K562 (cell line): Measurements from ENCODE around the gene TSPAN16. TPM values are rescaled to one million over a fixed set of nuclear protein-coding genes. Genes with fewer than 3 reads are reported as not detected.

Source experiments
- BCOR ChIP-seq: fragments of 450-650 bp; IDR thresholded peaks from 2 replicates; pipeline ENCODE4 v1.6.1; 2016
- CCNT2 ChIP-seq: IDR thresholded peaks from 2 replicates; pipeline ENCODE4 v1.6.1; 2011; ENCODE audit warnings: borderline replicate concordance, low read depth, mild to moderate bottlenecking, moderate library complexity, mixed read lengths, low read length; ENCODE audit not compliant: insufficient read length; ENCODE audit errors: extremely low read depth
- CHAMP1 ChIP-seq: fragments of 450-650 bp; IDR thresholded peaks from 2 replicates; pipeline ENCODE4 v1.6.1; 2016; ENCODE audit warnings: mild to moderate bottlenecking
- CXXC5 ChIP-seq: fragments of 250-450 bp; sonication (Bioruptor Pico); IDR thresholded peaks from 2 replicates; pipeline ENCODE4 v1.8.0; 2022; ENCODE audit warnings: inconsistent platforms, mild to moderate bottlenecking, moderate library complexity
- EHMT2 ChIP-seq: fragments of 450-650 bp; IDR thresholded peaks from 2 replicates; pipeline ENCODE4 v1.6.1; 2018; ENCODE audit warnings: antibody characterized with exemption
- FOXA3 ChIP-seq, 2 experiments: fragments of 450-650 bp in 1 of 2; sonication (generic) in 1 of 2; formaldehyde crosslinking; IDR thresholded peaks in 1 of 2; conservative IDR thresholded peaks in 1 of 2; 2 replicates each; pipeline versions ENCODE4 v1.4.0 to v1.8.0; 2020 to 2022; ENCODE audit warnings: mild to moderate bottlenecking in 2 of 2, missing genetic modification reagents in 1 of 2
- HLTF ChIP-seq: fragments of 450-650 bp; IDR thresholded peaks from 2 replicates; pipeline ENCODE4 v1.6.1; 2016
- KDM5B ChIP-seq: fragments of 200-600 bp; sonication (generic); IDR thresholded peaks from 2 replicates; pipeline ENCODE4 v1.6.1; 2012; ENCODE audit warnings: low read depth, mild to moderate bottlenecking, moderate library complexity, low read length, control low read depth, inconsistent platforms; ENCODE audit not compliant: insufficient replicate concordance
- MAX ChIP-seq: sonication (generic); formaldehyde crosslinking; IDR thresholded peaks from 2 replicates; pipeline ENCODE4 v1.9.0; 2022; ENCODE audit warnings: mild to moderate bottlenecking, missing genetic modification reagents
- MED1 ChIP-seq: sonication (generic); formaldehyde crosslinking; IDR thresholded peaks from 2 replicates; pipeline ENCODE4 v1.8.1; 2023; ENCODE audit warnings: missing genetic modification reagents, borderline replicate concordance
- PHF8 ChIP-seq: fragments of 200-600 bp; sonication (generic); IDR thresholded peaks from 2 replicates; pipeline ENCODE4 v1.6.1; 2012; ENCODE audit warnings: mixed run types, mild to moderate bottlenecking, inconsistent platforms, low read length, moderate library complexity, borderline replicate concordance
- POLR2A ChIP-seq: fragments of 450-650 bp; conservative IDR thresholded peaks from 2 replicates; pipeline ENCODE4 v1.6.1; 2016
- POLR2G ChIP-seq: fragments of 200-400 bp; formaldehyde crosslinking; IDR thresholded peaks from 2 replicates; pipeline ENCODE4 v1.6.1; 2017; ENCODE audit warnings: low read depth, mild to moderate bottlenecking, antibody characterized with exemption, low read length, moderate library complexity
- PRDM10 ChIP-seq: fragments of 450-650 bp; IDR thresholded peaks from 2 replicates; pipeline ENCODE4 v1.6.1; 2018; ENCODE audit not compliant: partially characterized antibody
- THRB ChIP-seq: fragments of 450-650 bp; formaldehyde crosslinking; conservative IDR thresholded peaks from 2 replicates; pipeline ENCODE4 v1.4.0; 2022; ENCODE audit warnings: mild to moderate bottlenecking, missing genetic modification characterization
- ZBTB33 ChIP-seq: sonication (generic); formaldehyde crosslinking; IDR thresholded peaks from 2 replicates; pipeline ENCODE4 v1.8.1; 2023; ENCODE audit warnings: mild to moderate bottlenecking, missing genetic modification reagents
- polyA plus RNA-seq, 8 experiments: library from polyadenylated mRNA; depleted of rRNA in 4 of 8; stranded (reverse) in 5 of 8; unstranded in 3 of 8; fragments of >200 nt; fragmentation: Nextera tagmentation in 2 of 8; fragmentation: Illumina TruSeq in 1 of 8; extraction: Ambion mirVana in 2 of 8; extraction: Trizol in 1 of 8; gene quantifications; 2 replicates each; pipeline versions ENCODE4 v1.2.1 to v1.2.3, GENCODE V29; 2011 to 2014; ENCODE audit warnings: inconsistent platforms in 1 of 8, missing spikeins in 1 of 8
- total RNA-seq, 7 experiments: library from RNA; depleted of rRNA in 6 of 7; stranded (reverse); fragments of >200 nt in 6 of 7; fragmentation: Illumina TruSeq in 2 of 7; extraction: Trizol in 2 of 7; gene quantifications; 2 replicates each; pipeline versions ENCODE4 v1.2.1 to v1.2.3, GENCODE V29; 2011 to 2021; ENCODE audit warnings: low replicate concordance in 1 of 7

Gene TSPAN16
- total and polyA plus RNA-seq, 9 of the 15 experiments (the other 6 are each of a cell fraction or from before 2014, with no cell fraction given), result not detected

GRCh38 chr19:11355160-11356073, 59.5 kb downstream of the TSPAN16 start, which contains the start of gene PLPPR2 (continued):
- peak; percentile 71 for TF ChIP-seq CCNT2
- TF ChIP-seq CHAMP1, result no peak
- peak; percentile 67 for TF ChIP-seq EHMT2
- TF ChIP-seq HLTF, result peak; percentile 88; the same call in 1 of the 2 replicates
- peak; percentile 47; the same call in 1 of the 2 replicates for TF ChIP-seq POLR2A
- no peak for TF ChIP-seq MED1
- peak; percentile 87 for TF ChIP-seq PRDM10
- TF ChIP-seq FOXA3 (CRISPR knock-in tag; conservative IDR thresholded peaks at IDR 0.05 in 1 of 2, IDR thresholded peaks at IDR 0.05 in 1 of 2), result 0 out of 4 replicates have a peak, but pooled peaks of 1 of the 2 experiments have one; percentile 10
- peak; percentile 78 for TF ChIP-seq KDM5B
- peak; percentile 64; the same call in 1 of the 2 replicates for TF ChIP-seq PHF8
- 0 out of 2 replicates have a peak, but pooled peaks have one; percentile 56 for TF ChIP-seq THRB
- TF ChIP-seq ZBTB33 (CRISPR knock-in tag), result no peak
- peak; percentile 88 for TF ChIP-seq POLR2G
- TF ChIP-seq CXXC5 (CRISPR knock-in tag), result peak; percentile 52; the same call in 1 of the 2 replicates
- peak; percentile 72; the same call in 1 of the 2 replicates for TF ChIP-seq BCOR
- TF ChIP-seq MAX (CRISPR knock-in tag), result peak; percentile 52
